Esophagus muscularis mucosa (tissue), 4 donors: ENCODE data around the gene WDR77. TPM values are rescaled to one million over a fixed set of nuclear protein-coding genes. Genes with fewer than 3 reads are reported as not detected.

Source experiments
- DNase-seq: peaks from one replicate; pipeline ENCODE4 v3.0.0-alpha.2; 2017; ENCODE audit errors: extremely low spot score
- H3K27ac ChIP-seq, 4 donors: fragments of 200-600 bp; sonication (generic); replicated peaks in 1 of 4; 1 replicate in 3 of 4; 2 replicates in 1 of 4; pipeline ENCODE4 v1.5.1; 2016 to 2019; ENCODE audit warnings: mild to moderate bottlenecking in 1 of 4
- H3K27me3 ChIP-seq, 4 donors: fragments of 200-600 bp; sonication (generic); one replicate each; pipeline versions ENCODE4 v1.5.1 to v1.6.0; 2016 to 2019
- H3K36me3 ChIP-seq, 4 donors: fragments of 200-600 bp; sonication (generic); one replicate each; pipeline ENCODE4 v1.5.1; 2016 to 2019
- H3K4me1 ChIP-seq, 4 donors: fragments of 200-600 bp; sonication (generic); one replicate each; pipeline ENCODE4 v1.5.1; 2016 to 2019
- H3K4me3 ChIP-seq, 4 donors: fragments of 200-600 bp; sonication (generic); 1 replicate in 2 of 4; 2 replicates in 2 of 4; pipeline ENCODE4 v1.5.1; 2016 to 2019; ENCODE audit warnings: mild to moderate bottlenecking in 4 of 4, moderate library complexity in 1 of 4
- H3K9me3 ChIP-seq, 4 donors: fragments of 200-600 bp; sonication (generic); 1 replicate in 3 of 4; 2 replicates in 1 of 4; pipeline ENCODE4 v1.5.1; 2016 to 2019
- CTCF ChIP-seq, 3 experiments: fragments of 200-600 bp in 2 of 3; fragments of 450-650 bp in 1 of 3; sonication (generic) in 2 of 3; IDR thresholded peaks; one replicate each; pipeline ENCODE4 v1.5.1; 2017 to 2019; ENCODE audit warnings: antibody characterized with exemption in 3 of 3, mild to moderate bottlenecking in 2 of 3, moderate library complexity in 1 of 3
- EP300 ChIP-seq: sonication (generic); formaldehyde crosslinking; IDR thresholded peaks from one replicate; pipeline ENCODE4 v1.6.1; 2017; ENCODE audit warnings: antibody characterized with exemption
- POLR2A ChIP-seq: fragments of 450-650 bp; IDR thresholded peaks from one replicate; pipeline ENCODE4 v1.6.1; 2017; ENCODE audit warnings: antibody characterized with exemption, moderate library complexity, mild to moderate bottlenecking, low read depth
- POLR2AphosphoS5 ChIP-seq, 2 donors: sonication (generic); formaldehyde crosslinking; IDR thresholded peaks; one replicate each; pipeline ENCODE4 v1.6.1; 2017; ENCODE audit warnings: antibody characterized with exemption in 2 of 2
- WGBS: methylation state at CpG from one replicate; pipeline ENCODE4 v1.1.5; 2018; 5-methylcytosine and 5-hydroxymethylcytosine counted together
- intact Hi-C: fragments of 100-400 bp; cut with DNase I; formaldehyde crosslinking; loops from one replicate; pipeline ENCODE4 v1.15.1; 2023
- total RNA-seq, 4 donors: library from RNA; depleted of rRNA; stranded (reverse); fragments of >200 nt; gene quantifications; one replicate each; pipeline versions ENCODE4 v1.1.0 to v1.2.1, GENCODE V29; 2016

Gene WDR77
- total RNA-seq, 4 donors from 2014 or later: 20.8 to 27.6 (median 25.7) TPM

DNA sequence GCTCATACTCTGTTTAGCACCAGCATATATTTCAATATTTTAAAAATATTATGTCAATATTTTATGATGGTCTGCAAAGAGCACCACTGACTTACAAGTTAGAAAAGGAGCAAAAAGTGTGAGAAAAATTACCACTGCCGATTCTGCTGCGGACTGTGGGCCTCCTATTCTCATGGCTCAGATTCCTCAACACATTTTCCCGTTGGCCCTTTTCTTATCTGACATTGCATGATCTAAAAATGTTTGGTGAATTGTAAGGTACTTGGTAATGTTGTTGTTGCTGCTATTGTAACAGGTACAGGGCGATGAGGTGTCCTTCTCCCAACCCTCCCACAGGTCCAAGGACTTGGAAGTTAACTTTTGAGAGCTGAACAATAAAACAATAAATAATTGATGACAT lies 25.5 kb upstream of the WDR77 start:
- intact Hi-C loops: no loop called here
- DNase-seq: peak; percentile 68
- Histone ChIP-seq H3K27ac (peak overlapping the region; percentile 29 to 58 (median 45)), H3K36me3 (peaks cover 0 to 40% (median 31%) of the 10 kb centered on the region in 4 donors), H3K4me3 (peak overlapping the region; percentile 19 to 38 (median 30)), H3K27me3 (no peaks in the 10 kb centered on the region), H3K4me1 (peaks cover 5 to 27% (median 5%) of the 10 kb centered on the region in 4 donors), H3K9me3 (no peaks in the 10 kb centered on the region)
- no peak for TF ChIP-seq CTCF (IDR thresholded peaks at IDR 0.05)
- no peak for TF ChIP-seq POLR2AphosphoS5 (IDR thresholded peaks at IDR 0.05)
- no peak for TF ChIP-seq POLR2A
- no peak for TF ChIP-seq EP300
- WGBS: 72% methylated on average over 4 of the region's 4 CpGs

DNA sequence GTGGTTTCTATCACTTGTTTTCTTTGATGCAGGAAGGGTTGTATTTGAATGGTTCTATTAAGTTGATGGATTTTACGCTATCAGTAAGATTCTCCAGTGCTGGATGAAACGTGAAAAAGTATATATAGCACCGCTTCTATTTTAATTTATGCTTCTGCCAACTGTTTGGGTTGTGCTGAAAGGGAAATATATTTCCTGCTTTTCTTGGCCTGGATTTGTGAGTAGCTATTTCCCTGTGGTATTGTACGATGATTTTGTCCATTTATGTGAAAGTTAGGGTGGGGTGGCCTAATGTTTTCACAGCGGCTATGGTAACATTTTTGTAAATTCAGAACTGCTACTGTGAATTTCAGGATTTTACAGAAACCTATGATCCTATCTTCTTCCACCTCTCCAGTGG lies 25.1 kb upstream of the WDR77 start:
- WGBS: 54% methylated on average over 5 of the region's 5 CpGs
- peak; percentile 42 for DNase-seq

GRCh38 chr1:111471538-111471937 lies 22.5 kb upstream of the WDR77 start:
- WGBS: 96% methylated on average over 3 of the region's 3 CpGs
- TF ChIP-seq EP300 (no peak), CTCF (IDR thresholded peaks at IDR 0.05) (no peak), POLR2A (no peak), POLR2AphosphoS5 (IDR thresholded peaks at IDR 0.05) (no peak)
- H3K9me3 ChIP-seq: no peaks in the 10 kb centered on the region
- peaks cover 0 to 22% (median 5%) of the 10 kb centered on the region in 4 donors for H3K4me1 ChIP-seq
- H3K27me3 ChIP-seq: no peaks in the 10 kb centered on the region
- peaks cover 12 to 60% (median 48%) of the 10 kb centered on the region in 4 donors for H3K36me3 ChIP-seq
- peak overlapping the region in 3 of 4 donors; percentile 29 to 50 (median 38) for H3K27ac ChIP-seq
- no peak for DNase-seq
- intact Hi-C loops: no loop called here
- H3K4me3 ChIP-seq: no peak overlapping the region

More for the DNA sequence above, 25.1 kb upstream of the WDR77 start:
- intact Hi-C loops: no loop called here
- no peaks in the 10 kb centered on the region for H3K27me3 ChIP-seq
- TF ChIP-seq CTCF (IDR thresholded peaks at IDR 0.05) (no peak), POLR2AphosphoS5 (IDR thresholded peaks at IDR 0.05) (no peak), EP300 (no peak), POLR2A (no peak)
- H3K4me1 ChIP-seq: peaks cover 5 to 27% (median 5%) of the 10 kb centered on the region in 4 donors
- peaks cover 0 to 45% (median 35%) of the 10 kb centered on the region in 4 donors for H3K36me3 ChIP-seq
- H3K4me3 ChIP-seq: peak overlapping the region; percentile 19 to 38 (median 30)
- H3K9me3 ChIP-seq: no peaks in the 10 kb centered on the region
- H3K27ac ChIP-seq: peak overlapping the region; percentile 29 to 58 (median 45)

DNA sequence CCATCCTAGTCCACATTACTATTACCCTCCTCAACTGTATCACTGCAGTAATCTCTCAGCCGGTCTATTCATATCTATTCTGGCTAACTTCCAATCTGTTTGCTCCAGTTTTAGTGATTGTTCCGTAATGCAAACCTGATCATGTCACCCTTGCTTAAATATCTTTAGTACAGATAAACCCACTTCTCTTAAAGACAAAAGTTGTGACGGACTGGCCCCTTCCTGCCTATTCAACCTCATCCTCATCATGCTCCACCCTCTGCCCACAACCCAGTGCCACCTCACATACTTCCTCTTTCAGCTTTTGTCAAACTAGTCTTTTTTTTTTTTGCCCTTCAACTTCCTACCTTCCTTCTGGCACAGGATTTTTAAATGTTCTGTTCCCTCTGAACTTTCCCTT lies 22.0 kb upstream of the WDR77 start:
- H3K4me3 ChIP-seq: no peak overlapping the region
- H3K9me3 ChIP-seq: no peaks in the 10 kb centered on the region
- peak overlapping the region in 3 of 4 donors; percentile 27 to 52 (median 50) for H3K27ac ChIP-seq
- H3K27me3 ChIP-seq: no peaks in the 10 kb centered on the region
- peaks cover 12 to 60% (median 50%) of the 10 kb centered on the region in 4 donors for H3K36me3 ChIP-seq
- intact Hi-C loops: no loop called here
- WGBS: 73% methylated on average over 3 of the region's 3 CpGs
- TF ChIP-seq POLR2AphosphoS5 (IDR thresholded peaks at IDR 0.05) (peak in 1 of 2 donors; percentile 26), POLR2A (no peak)
- H3K4me1 ChIP-seq: peaks cover 0 to 17% (median 5%) of the 10 kb centered on the region in 4 donors
- no peak for DNase-seq

DNA sequence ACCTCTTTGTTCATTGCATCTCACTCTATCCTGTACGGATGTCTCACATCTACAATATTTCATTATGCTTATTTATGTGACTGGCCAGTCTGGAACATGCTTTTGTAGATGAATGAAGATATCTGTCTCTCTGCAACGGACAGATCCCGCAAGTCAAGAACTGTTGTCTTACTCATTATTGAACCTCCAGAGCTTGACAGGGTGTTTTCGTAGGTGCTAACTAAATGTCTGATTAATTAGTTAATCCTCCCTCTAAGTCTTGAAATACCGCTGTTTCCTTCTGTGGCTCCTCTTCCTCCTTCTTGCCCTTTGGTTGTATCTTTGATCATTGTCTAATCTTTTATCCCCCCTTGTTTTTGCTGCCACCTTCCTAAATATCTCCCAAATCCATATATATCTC lies 21.5 kb upstream of the WDR77 start:
- Histone ChIP-seq H3K4me1 (peaks cover 0 to 16% (median 5%) of the 10 kb centered on the region in 4 donors), H3K36me3 (peaks cover 12 to 62% (median 52%) of the 10 kb centered on the region in 4 donors), H3K27me3 (no peaks in the 10 kb centered on the region), H3K4me3 (no peak overlapping the region), H3K9me3 (no peaks in the 10 kb centered on the region), H3K27ac (peak overlapping the region in 3 of 4 donors; percentile 27 to 52 (median 50))
- 87% methylated on average over 5 of the region's 5 CpGs for WGBS
- peak; percentile 39 for DNase-seq
- TF ChIP-seq EP300 (no peak), POLR2AphosphoS5 (IDR thresholded peaks at IDR 0.05) (no peak), POLR2A (no peak), CTCF (IDR thresholded peaks at IDR 0.05) (no peak)
- intact Hi-C loops: no loop called here
